NOMO-1 (cell line): Measurements from ENCODE around the gene TMEM95.

Source experiments
- DNase-seq, 2 experiments: peaks; one replicate each; lab custom pipeline; 2025; ENCODE audit not compliant: unreplicated experiment in 2 of 2; lab: John Stamatoyannopoulos, UW

Gene TMEM95

GRCh38 chr17:7403043-7403726, 48.2 kb downstream of the TMEM95 start:
- no peak for DNase-seq

GRCh38 chr17:7403727-7403976, 48.7 kb downstream of the TMEM95 start:
- DNase-seq = peak in 1 of 2 experiments; percentile 74

DNA sequence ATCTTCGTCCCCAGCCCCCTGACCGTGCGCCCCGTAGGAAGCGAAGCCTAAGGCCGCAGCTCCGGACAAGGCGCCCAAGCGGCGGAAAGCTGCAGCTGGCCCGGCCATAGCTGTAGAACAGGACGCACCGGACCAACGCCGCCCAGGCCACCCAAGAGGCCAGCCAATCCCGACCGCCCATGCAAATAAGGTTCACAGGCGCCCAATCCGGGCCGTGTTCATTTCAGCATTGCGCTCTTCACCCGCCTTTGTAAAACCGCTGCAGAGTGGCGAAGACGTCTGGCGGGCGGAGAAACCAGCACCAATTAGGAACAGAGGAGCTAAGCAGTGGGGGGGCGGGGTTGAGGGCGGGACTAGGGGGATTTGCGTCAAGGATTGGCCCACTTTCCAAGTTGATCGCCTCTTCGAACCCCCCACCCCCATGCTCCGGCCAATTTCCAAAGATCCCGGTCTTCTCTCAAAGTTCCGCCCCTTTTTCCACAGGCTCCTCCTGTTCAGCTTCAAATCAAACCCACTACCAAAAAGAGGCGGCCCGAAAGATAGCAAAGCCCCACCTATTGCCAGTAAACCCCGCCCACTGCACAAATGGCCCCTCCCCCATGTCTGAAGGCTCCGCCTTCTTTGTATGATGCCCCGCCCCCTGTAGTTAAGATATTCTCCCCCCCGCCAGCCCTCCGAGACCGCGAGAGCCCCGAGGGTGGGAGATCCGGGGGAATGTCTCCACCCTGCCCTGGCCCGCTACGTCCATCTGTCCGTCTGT, 49.2 kb downstream of the TMEM95 start, which contains the start of gene TMEM256:
TSS of gene TMEM256 (minus strand) at position 121 of the 760 bp plus-strand sequence. CDS start at position 108, 13 bp downstream.
- DNase-seq = peak; percentile 98 to 99

- DNase-seq = peak in 1 of 2 experiments; percentile 49
Observed at GRCh38 chr17:7404737-7405349, 49.9 kb downstream of the TMEM95 start.

GRCh38 chr17:7405350-7406234, 50.6 kb downstream of the TMEM95 start:
- DNase-seq = no peak

DNA sequence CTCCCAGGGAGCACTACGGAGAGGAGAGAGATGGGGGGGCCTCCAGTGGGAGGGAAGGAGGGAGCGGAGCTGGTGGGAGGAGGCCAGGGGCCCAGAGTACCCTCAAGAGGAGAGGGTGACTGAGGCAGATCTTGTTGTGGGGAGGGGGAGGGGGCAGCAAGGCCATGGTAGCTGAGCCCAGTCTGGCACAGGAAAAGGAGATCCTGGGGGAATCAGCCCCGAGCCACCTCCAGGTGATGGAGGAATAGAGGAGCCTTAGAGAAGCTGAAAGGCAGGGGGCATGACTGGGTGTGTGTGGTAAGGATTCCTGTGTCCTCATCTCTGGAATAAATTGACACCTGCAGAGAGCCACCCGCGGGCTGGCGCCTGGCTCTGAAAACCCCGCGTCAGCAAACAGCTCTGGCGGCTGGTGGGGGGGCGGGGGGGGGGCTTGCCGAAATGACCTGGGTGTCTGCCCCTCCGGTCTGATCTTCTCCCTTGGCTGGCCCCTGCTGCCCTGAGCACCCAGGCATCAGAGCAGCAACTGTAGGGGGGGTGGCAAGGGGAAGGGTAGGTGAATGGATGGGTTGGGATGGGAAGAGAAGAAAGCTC, 51.4 kb downstream of the TMEM95 start:
- no peak for DNase-seq
